ENCODE data around the gene SLC44A3.

SLC44A3 gene

DNA sequence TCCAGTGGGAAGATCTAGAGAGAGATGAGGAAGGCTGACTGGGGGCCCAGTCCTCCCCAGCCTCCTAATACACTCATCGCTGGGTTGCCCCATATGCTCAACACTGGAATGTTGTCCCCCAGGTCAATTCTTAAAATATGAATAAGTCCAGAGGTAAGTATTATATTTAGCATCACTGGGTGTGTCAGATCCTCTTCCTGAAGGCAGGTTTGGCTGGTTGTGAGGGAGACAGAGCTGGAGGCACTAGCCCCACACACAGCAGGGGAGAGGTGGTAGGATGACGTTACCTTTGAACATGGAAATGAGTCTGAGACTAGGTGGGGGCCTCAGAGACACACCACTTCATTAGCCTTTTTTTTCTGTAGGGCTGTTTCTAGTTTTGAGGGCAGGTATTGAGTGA, 42.6 kb downstream of the SLC44A3 start:
- no peak overlapping the region for H3K27ac ChIP-seq
- TF ChIP-seq, protein P1, sequence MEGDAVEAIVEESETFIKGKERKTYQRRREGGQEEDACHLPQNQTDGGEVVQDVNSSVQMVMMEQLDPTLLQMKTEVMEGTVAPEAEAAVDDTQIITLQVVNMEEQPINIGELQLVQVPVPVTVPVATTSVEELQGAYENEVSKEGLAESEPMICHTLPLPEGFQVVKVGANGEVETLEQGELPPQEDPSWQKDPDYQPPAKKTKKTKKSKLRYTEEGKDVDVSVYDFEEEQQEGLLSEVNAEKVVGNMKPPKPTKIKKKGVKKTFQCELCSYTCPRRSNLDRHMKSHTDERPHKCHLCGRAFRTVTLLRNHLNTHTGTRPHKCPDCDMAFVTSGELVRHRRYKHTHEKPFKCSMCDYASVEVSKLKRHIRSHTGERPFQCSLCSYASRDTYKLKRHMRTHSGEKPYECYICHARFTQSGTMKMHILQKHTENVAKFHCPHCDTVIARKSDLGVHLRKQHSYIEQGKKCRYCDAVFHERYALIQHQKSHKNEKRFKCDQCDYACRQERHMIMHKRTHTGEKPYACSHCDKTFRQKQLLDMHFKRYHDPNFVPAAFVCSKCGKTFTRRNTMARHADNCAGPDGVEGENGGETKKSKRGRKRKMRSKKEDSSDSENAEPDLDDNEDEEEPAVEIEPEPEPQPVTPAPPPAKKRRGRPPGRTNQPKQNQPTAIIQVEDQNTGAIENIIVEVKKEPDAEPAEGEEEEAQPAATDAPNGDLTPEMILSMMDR (IDR thresholded peaks at IDR 0.05), result no peak
- TF ChIP-seq ZFX (IDR thresholded peaks at IDR 0.05; ENCODE audit: borderline replicate concordance), result no peak

DNA sequence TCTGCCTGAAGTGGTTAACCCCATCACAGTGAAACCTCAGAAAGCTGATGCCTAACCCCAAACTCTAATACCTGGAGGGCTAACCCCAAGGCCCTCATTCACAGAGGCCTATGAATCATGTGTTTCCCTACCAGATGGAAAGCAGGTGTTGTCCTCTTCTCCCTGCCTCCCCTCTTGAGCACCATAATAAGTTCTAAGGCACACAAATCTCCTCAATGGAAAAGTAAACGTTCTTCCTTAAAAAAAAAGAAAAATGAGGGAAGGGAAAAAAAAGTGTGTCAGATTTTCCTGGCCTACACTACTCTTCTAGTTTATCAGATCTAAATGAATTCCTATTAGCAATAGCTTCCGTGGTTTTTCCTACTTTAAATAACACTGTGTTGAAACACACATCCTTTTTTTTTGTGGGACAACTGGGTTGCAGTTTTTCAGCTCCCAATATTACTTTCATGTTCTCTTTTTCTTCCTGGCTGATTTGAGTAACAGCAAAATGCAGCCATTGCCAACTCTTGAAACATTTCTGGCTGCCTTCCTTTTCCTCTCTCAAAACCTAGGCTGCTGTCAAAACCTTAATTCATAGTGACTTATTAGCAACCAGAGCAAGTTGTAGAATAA, 43.2 kb downstream of the SLC44A3 start:
- TF ChIP-seq, protein P1 (IDR thresholded peaks at IDR 0.05), result no peak
- no peak for TF ChIP-seq ZFX (IDR thresholded peaks at IDR 0.05; ENCODE audit: borderline replicate concordance)
- no peak overlapping the region for H3K27ac ChIP-seq

DNA sequence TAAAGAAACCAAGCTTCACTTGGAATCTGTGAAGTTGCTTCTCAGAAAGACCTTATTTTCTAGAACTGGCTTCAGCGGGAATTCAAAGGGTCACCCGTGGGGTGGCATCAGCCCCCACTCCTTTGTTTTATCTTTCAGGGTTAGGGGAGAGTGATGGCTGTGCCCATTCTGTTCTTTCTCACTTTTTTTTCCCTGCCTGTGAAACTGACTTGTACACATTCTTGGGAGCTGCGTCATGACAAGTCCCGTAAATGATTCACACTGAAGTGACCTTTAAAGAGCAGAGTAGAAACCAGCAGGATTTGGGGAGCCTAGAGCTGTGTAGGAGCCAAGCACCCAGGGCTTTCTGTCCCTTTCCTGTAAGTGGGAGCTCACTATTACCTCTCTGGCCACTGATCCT, 43.8 kb downstream of the SLC44A3 start:
- TF ChIP-seq, protein P1 (IDR thresholded peaks at IDR 0.05), result no peak
- no peak for TF ChIP-seq ZFX (IDR thresholded peaks at IDR 0.05; ENCODE audit: borderline replicate concordance)
- no peak overlapping the region for H3K27ac ChIP-seq

DNA sequence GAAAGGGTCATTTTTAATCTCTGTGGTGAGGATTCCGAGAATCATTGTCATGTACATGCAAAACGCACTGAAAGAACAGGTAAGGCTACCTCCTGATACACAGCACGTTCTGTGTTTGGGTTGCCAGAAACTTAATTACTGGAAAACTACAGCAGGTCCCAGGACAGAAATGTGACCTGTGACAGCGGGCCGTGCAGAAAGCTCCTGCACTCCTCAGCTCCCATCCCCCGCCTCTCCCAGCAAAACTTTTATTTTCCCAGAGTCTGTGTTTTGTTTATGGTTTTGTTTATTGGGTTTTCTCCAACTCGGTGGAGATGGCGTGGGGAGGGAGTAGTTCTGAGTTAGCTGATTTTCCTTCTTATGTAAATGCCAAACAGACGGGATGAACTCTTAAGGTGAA, 44.7 kb downstream of the SLC44A3 start:
- TF ChIP-seq, protein P1 (IDR thresholded peaks at IDR 0.05), result no peak
- no peak for TF ChIP-seq ZFX (IDR thresholded peaks at IDR 0.05; ENCODE audit: borderline replicate concordance)
- H3K27ac ChIP-seq, result no peak overlapping the region

DNA sequence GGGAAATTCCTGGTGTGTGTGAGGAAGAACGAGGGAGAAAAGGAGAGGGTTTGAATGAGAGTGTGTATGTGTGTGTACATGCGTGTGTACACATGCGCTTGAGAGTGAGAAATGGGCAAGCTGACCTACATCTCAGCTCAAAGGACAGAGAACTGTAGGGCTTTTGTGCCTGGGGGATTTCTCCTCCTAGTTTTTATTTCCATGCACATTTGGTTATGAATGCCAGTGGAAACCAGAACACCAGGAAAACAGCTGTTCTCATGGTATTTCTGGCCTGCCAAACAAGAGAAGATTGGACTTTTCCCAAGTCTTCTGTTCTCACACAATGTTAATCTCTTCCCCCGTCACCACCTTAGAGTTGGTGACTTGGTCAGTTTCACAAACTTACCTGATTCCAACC, 45.2 kb downstream of the SLC44A3 start:
- no peak overlapping the region for H3K27ac ChIP-seq
- TF ChIP-seq, protein P1 (IDR thresholded peaks at IDR 0.05), result no peak
- no peak for TF ChIP-seq ZFX (IDR thresholded peaks at IDR 0.05; ENCODE audit: borderline replicate concordance)

DNA sequence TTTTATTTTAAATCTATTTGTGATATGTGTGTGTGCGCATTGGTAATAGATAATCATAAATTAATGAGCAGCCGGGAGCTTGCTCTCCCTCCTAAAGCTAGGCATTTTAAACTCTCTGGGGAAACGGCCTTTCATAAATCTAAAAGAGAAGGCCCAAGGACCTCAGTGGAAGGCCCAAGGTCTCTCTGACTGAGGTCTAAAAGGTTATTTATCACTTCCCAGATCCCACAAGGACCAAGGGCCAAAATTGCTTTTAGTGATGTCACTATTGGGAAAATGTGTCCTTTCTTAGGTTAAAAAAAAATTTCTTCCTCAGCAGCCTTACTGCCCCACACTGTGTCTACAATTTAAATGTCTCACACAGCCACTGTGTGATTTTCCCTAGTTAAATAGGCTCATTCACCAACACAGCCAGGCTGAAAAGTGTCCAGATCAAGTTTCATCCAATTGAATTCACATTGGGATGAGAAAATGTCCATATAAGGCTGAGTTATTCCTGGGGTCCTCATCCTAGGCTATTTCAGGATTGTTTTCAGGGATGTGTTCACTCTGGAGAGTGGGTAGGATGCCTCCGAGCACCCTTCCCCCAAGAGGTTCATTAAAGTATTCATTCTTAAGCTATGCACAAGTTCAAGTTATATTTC, 46.1 kb downstream of the SLC44A3 start:
- TF ChIP-seq ZFX (IDR thresholded peaks at IDR 0.05; ENCODE audit: borderline replicate concordance), result no peak
- TF ChIP-seq, protein P1 (IDR thresholded peaks at IDR 0.05), result no peak
- H3K27ac ChIP-seq, result no peak overlapping the region

DNA sequence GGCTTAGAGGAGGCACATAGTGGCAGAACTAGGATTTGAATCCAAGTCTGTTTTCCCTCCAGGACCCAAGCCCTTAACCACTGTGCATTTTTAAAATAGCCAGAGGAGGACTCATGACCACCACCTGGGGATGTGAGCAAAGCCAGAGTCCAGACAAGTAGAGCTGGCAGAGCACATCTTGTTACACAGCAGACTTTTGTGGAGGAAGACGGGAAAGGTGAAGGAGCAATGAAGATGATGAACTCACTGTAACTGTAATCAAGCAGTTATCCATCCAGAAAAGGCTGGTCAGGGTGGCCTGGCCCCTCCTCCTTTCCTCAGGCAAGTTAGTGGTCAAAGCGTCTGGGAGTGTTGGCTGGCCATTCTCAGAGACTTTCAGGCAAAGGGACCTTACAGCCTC, 50.9 kb downstream of the SLC44A3 start:
- TF ChIP-seq ZFX (IDR thresholded peaks at IDR 0.05; ENCODE audit: borderline replicate concordance), result no peak
- H3K27ac ChIP-seq, result no peak overlapping the region
